ENCODE measurements around the gene ATP6V0A1.

DNA sequence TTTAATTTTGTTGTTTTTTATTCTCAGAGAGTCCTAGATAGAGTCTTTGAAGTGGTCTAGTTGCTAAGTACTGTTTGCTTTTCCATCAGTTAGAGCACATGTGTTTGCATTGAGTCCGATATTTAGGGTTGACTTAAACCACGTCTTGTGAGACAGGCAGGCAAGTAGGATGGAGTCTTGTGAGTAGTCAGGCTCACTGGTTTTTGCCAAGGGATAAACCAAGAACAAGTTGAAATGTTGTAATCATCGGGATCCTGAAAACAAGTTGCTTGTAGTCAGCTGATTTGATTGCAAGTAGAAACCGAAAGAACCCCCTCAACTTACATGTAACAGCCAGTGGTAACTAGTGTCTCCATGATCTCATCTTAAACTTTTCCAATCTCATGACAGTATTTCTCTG, 17.2 kb downstream of the ATP6V0A1 start:
- TF ChIP-seq, protein P1, sequence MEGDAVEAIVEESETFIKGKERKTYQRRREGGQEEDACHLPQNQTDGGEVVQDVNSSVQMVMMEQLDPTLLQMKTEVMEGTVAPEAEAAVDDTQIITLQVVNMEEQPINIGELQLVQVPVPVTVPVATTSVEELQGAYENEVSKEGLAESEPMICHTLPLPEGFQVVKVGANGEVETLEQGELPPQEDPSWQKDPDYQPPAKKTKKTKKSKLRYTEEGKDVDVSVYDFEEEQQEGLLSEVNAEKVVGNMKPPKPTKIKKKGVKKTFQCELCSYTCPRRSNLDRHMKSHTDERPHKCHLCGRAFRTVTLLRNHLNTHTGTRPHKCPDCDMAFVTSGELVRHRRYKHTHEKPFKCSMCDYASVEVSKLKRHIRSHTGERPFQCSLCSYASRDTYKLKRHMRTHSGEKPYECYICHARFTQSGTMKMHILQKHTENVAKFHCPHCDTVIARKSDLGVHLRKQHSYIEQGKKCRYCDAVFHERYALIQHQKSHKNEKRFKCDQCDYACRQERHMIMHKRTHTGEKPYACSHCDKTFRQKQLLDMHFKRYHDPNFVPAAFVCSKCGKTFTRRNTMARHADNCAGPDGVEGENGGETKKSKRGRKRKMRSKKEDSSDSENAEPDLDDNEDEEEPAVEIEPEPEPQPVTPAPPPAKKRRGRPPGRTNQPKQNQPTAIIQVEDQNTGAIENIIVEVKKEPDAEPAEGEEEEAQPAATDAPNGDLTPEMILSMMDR (IDR thresholded peaks at IDR 0.05): no peak
- TF ChIP-seq, protein P2, sequence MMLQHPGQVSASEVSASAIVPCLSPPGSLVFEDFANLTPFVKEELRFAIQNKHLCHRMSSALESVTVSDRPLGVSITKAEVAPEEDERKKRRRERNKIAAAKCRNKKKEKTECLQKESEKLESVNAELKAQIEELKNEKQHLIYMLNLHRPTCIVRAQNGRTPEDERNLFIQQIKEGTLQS (CRISPR knock-in tag; conservative IDR thresholded peaks at IDR 0.05): no peak
- TF ChIP-seq ETV6 (CRISPR knock-in tag; IDR thresholded peaks at IDR 0.05) (no peak), TEAD4 (CRISPR knock-in tag; IDR thresholded peaks at IDR 0.05) (no peak), ZNF138 (CRISPR knock-in tag; conservative IDR thresholded peaks at IDR 0.05) (no peak), SP1 (CRISPR knock-in tag; conservative IDR thresholded peaks at IDR 0.05) (no peak), ZNF317 (CRISPR knock-in tag; IDR thresholded peaks at IDR 0.05; ENCODE audit: borderline replicate concordance, low read depth) (no peak), CREB1 (CRISPR knock-in tag; IDR thresholded peaks at IDR 0.05) (no peak)
- TF ChIP-seq, protein P3, sequence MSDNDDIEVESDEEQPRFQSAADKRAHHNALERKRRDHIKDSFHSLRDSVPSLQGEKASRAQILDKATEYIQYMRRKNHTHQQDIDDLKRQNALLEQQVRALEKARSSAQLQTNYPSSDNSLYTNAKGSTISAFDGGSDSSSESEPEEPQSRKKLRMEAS (CRISPR knock-in tag; IDR thresholded peaks at IDR 0.05): no peak
- TF ChIP-seq, protein P4, sequence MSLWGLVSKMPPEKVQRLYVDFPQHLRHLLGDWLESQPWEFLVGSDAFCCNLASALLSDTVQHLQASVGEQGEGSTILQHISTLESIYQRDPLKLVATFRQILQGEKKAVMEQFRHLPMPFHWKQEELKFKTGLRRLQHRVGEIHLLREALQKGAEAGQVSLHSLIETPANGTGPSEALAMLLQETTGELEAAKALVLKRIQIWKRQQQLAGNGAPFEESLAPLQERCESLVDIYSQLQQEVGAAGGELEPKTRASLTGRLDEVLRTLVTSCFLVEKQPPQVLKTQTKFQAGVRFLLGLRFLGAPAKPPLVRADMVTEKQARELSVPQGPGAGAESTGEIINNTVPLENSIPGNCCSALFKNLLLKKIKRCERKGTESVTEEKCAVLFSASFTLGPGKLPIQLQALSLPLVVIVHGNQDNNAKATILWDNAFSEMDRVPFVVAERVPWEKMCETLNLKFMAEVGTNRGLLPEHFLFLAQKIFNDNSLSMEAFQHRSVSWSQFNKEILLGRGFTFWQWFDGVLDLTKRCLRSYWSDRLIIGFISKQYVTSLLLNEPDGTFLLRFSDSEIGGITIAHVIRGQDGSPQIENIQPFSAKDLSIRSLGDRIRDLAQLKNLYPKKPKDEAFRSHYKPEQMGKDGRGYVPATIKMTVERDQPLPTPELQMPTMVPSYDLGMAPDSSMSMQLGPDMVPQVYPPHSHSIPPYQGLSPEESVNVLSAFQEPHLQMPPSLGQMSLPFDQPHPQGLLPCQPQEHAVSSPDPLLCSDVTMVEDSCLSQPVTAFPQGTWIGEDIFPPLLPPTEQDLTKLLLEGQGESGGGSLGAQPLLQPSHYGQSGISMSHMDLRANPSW (CRISPR knock-in tag; conservative IDR thresholded peaks at IDR 0.05; ENCODE audit: low read depth): no peak
